Activated CD4-positive, alpha-beta T cell treated with anti-CD3 and anti-CD28 coated beads for 36 hours (primary cell): ENCODE results near the gene CASQ2. TPM values are rescaled to one million over a fixed set of nuclear protein-coding genes. Genes with fewer than 3 reads are reported as not detected.
A peak's percentile ranks its signal among the peaks of the same experiment; 100 is the strongest.

ENCODE experiments used
- ATAC-seq: fragments of 200-7000 bp; cut with Tn5 transposase; one replicate; pipeline ENCODE4 v1.10.0; 2021; ENCODE audit warnings: mild to moderate bottlenecking, moderate library complexity
- CTCF ChIA-PET: fragments of 350-600 bp; sonication (Branson Sonifier 250); formaldehyde crosslinking; loops from one replicate; lab custom pipeline; 2021; ENCODE audit warnings: antibody characterized with exemption; lab: Charles Lee
- POLR2A ChIA-PET: fragments of 350-600 bp; sonication (Branson Sonifier 250); formaldehyde crosslinking; loops from one replicate; lab custom pipeline; 2021; ENCODE audit warnings: antibody characterized with exemption, inconsistent platforms; lab: Charles Lee
- DNase-seq: peaks from one replicate; pipeline ENCODE4 v3.0.0-alpha.2; 2020
- H3K27ac Mint-ChIP-seq: one replicate; pipeline ENCODE4 v1.8.0; 2021; ENCODE audit warnings: mixed read lengths
- H3K27me3 Mint-ChIP-seq: one replicate; pipeline ENCODE4 v1.8.0; 2021; ENCODE audit warnings: mixed read lengths
- H3K36me3 Mint-ChIP-seq: one replicate; pipeline ENCODE4 v1.8.0; 2021; ENCODE audit warnings: low read depth, mixed read lengths
- H3K4me1 Mint-ChIP-seq: one replicate; pipeline ENCODE4 v1.8.0; 2021; ENCODE audit warnings: mixed read lengths
- H3K4me3 Mint-ChIP-seq: one replicate; pipeline ENCODE4 v1.8.0; 2021; ENCODE audit warnings: mild to moderate bottlenecking, moderate library complexity, mixed read lengths
- H3K9me3 Mint-ChIP-seq: one replicate; pipeline ENCODE4 v1.8.0; 2021; ENCODE audit warnings: low read depth, mixed read lengths
- intact Hi-C, 2 experiments: fragments of 100-400 bp; cut with DNase I in 1 of 2; cut with micrococcal nuclease in 1 of 2; formaldehyde crosslinking; loops; one replicate each; pipeline versions ENCODE4 v1.14.2 to v1.15.1; 2022 to 2024; cut with DNase I, micrococcal nuclease
- total RNA-seq, 2 experiments: library from RNA; stranded (reverse); gene quantifications; one replicate each; pipeline ENCODE4 v1.2.3, GENCODE V29; 2021

The CASQ2 gene
- not detected for total RNA-seq

- ChIA-PET POLR2A (no interaction called here), CTCF (interaction anchor here (0.5 to 1.9 kb wide), 3 partner anchors 95 to 160 kb away, joined by 3 to 7 read pairs (median 3); no protein-coding TSS in a partner anchor)
- H3K27ac Mint-ChIP-seq = no peak within 1 kb of the TSS
- no peak for DNase-seq
- no peaks in the 10 kb centered on the region for H3K4me1 Mint-ChIP-seq
- peaks cover 5% of the 10 kb centered on the region for H3K27me3 Mint-ChIP-seq
- ATAC-seq = no peak
- intact Hi-C loops = no loop called here
- no peaks in the 10 kb centered on the region for H3K9me3 Mint-ChIP-seq
- no peak within 1 kb of the TSS for H3K4me3 Mint-ChIP-seq
- H3K36me3 Mint-ChIP-seq = no peaks in the 10 kb centered on the region
Observed at GRCh38 chr1:115768549-115768948, at the start of gene CASQ2. TSS of gene CASQ2 (minus strand) at chr1:115768714. CDS start at chr1:115768541, 173 bp downstream.

GRCh38 chr1:115815694-115816093 is 47.2 kb upstream of the CASQ2 start:
- Mint-ChIP-seq H3K27ac (no peak overlapping the region), H3K9me3 (no peaks in the 10 kb centered on the region), H3K27me3 (peaks cover 7% of the 10 kb centered on the region), H3K4me1 (no peaks in the 10 kb centered on the region), H3K4me3 (no peak overlapping the region), H3K36me3 (no peaks in the 10 kb centered on the region)
- intact Hi-C loops = no loop called here
- ATAC-seq = no peak
- POLR2A ChIA-PET = no interaction called here
- CTCF ChIA-PET = interaction anchor here (0.7 kb wide), 1 partner anchor 220 kb away, joined by 4 read pairs; no protein-coding TSS in a partner anchor
- DNase-seq = no peak

GRCh38 chr1:115814685-115815398 is 46.3 kb upstream of the CASQ2 start:
- CTCF ChIA-PET = interaction anchor here (2.2 kb wide), 1 partner anchor 204 kb away, joined by 4 read pairs; no protein-coding TSS in a partner anchor
- H3K27ac Mint-ChIP-seq = no peak overlapping the region
- no peak overlapping the region for H3K4me3 Mint-ChIP-seq
- H3K36me3 Mint-ChIP-seq = no peaks in the 10 kb centered on the region
- no peaks in the 10 kb centered on the region for H3K4me1 Mint-ChIP-seq
- H3K9me3 Mint-ChIP-seq = no peaks in the 10 kb centered on the region
- ATAC-seq (no peak), DNase-seq (no peak)
- POLR2A ChIA-PET = no interaction called here
- peaks cover 7% of the 10 kb centered on the region for H3K27me3 Mint-ChIP-seq
- intact Hi-C loops = no loop called here

GRCh38 chr1:115813727-115814126 is 45.2 kb upstream of the CASQ2 start:
- CTCF ChIA-PET = interaction anchor here (2.2 kb wide), 1 partner anchor 205 kb away, joined by 4 read pairs; no protein-coding TSS in a partner anchor

GRCh38 chr1:115811140-115811828 is 42.8 kb upstream of the CASQ2 start:
- H3K9me3 Mint-ChIP-seq = no peaks in the 10 kb centered on the region
- intact Hi-C loops = no loop called here
- H3K27me3 Mint-ChIP-seq = peaks cover 11% of the 10 kb centered on the region
- ATAC-seq = no peak
- ChIA-PET CTCF (interaction anchor here (0.5 to 0.8 kb wide), 2 partner anchors 89 to 170 kb away, joined by 3 to 4 read pairs; no protein-coding TSS in a partner anchor), POLR2A (interaction anchor here (0.6 kb wide), 1 partner anchor 71 kb away, joined by 3 read pairs; no protein-coding TSS in a partner anchor)
- no peak overlapping the region for H3K4me3 Mint-ChIP-seq
- H3K36me3 Mint-ChIP-seq = no peaks in the 10 kb centered on the region
- DNase-seq = no peak
- no peak overlapping the region for H3K27ac Mint-ChIP-seq
- H3K4me1 Mint-ChIP-seq = no peaks in the 10 kb centered on the region

More at GRCh38 chr1:115813727-115814126, 45.2 kb upstream of the CASQ2 start:
- Mint-ChIP-seq H3K27me3 (peaks cover 7% of the 10 kb centered on the region), H3K9me3 (no peaks in the 10 kb centered on the region), H3K36me3 (no peaks in the 10 kb centered on the region), H3K4me3 (no peak overlapping the region), H3K27ac (no peak overlapping the region), H3K4me1 (no peaks in the 10 kb centered on the region)
- POLR2A ChIA-PET = no interaction called here
- no peak for DNase-seq
- intact Hi-C loops = no loop called here
- ATAC-seq = no peak

- POLR2A ChIA-PET = interaction anchor here (0.6 kb wide), 1 partner anchor 71 kb away, joined by 3 read pairs; no protein-coding TSS in a partner anchor
- no peaks in the 10 kb centered on the region for H3K36me3 Mint-ChIP-seq
- DNase-seq (no peak), ATAC-seq (no peak)
- CTCF ChIA-PET = interaction anchor here (0.5 to 0.8 kb wide), 3 partner anchors 89 to 592 kb away, joined by 3 to 4 read pairs (median 3); no protein-coding TSS in a partner anchor
- peaks cover 11% of the 10 kb centered on the region for H3K27me3 Mint-ChIP-seq
- H3K4me1 Mint-ChIP-seq = no peaks in the 10 kb centered on the region
- H3K9me3 Mint-ChIP-seq = no peaks in the 10 kb centered on the region
- H3K4me3 Mint-ChIP-seq = no peak overlapping the region
- intact Hi-C loops = no loop called here
- no peak overlapping the region for H3K27ac Mint-ChIP-seq
Observed at GRCh38 chr1:115810609-115811008, 42.1 kb upstream of the CASQ2 start.

GRCh38 chr1:115809847-115810246 is 41.3 kb upstream of the CASQ2 start:
- no peak overlapping the region for H3K27ac Mint-ChIP-seq
- no peak for ATAC-seq
- CTCF ChIA-PET = interaction anchor here (0.6 kb wide), 1 partner anchor 592 kb away, joined by 3 read pairs; no protein-coding TSS in a partner anchor
- H3K4me3 Mint-ChIP-seq = no peak overlapping the region
- no peaks in the 10 kb centered on the region for H3K36me3 Mint-ChIP-seq
- H3K27me3 Mint-ChIP-seq = peaks cover 13% of the 10 kb centered on the region
- POLR2A ChIA-PET = no interaction called here
- H3K4me1 Mint-ChIP-seq = no peaks in the 10 kb centered on the region
- intact Hi-C loops = loop anchor here in 1 of 2 experiments (5.0 to 10.0 kb wide), 3 partner anchors 72 to 685 kb away; no protein-coding TSS in a partner anchor
- no peak for DNase-seq
- no peaks in the 10 kb centered on the region for H3K9me3 Mint-ChIP-seq

GRCh38 chr1:115809076-115809475 is 40.6 kb upstream of the CASQ2 start:
- ChIA-PET CTCF (interaction anchor here (0.6 to 1.0 kb wide), 5 partner anchors 172 to 1287 kb away, joined by 3 to 7 read pairs (median 3); no protein-coding TSS in a partner anchor), POLR2A (no interaction called here)
- Mint-ChIP-seq H3K4me3 (no peak overlapping the region), H3K4me1 (no peaks in the 10 kb centered on the region), H3K36me3 (no peaks in the 10 kb centered on the region), H3K27ac (no peak overlapping the region), H3K27me3 (peaks cover 11% of the 10 kb centered on the region), H3K9me3 (no peaks in the 10 kb centered on the region)
- intact Hi-C loops = loop anchor here in 1 of 2 experiments (5.0 to 10.0 kb wide), 3 partner anchors 73 to 686 kb away; no protein-coding TSS in a partner anchor
- DNase-seq (no peak), ATAC-seq (no peak)

- ChIA-PET POLR2A (no interaction called here), CTCF (interaction anchor here (0.6 to 2.3 kb wide), 14 partner anchors 9 to 278 kb away, joined by 3 to 10 read pairs (median 4); no protein-coding TSS in a partner anchor)
- Mint-ChIP-seq H3K27me3 (peaks cover 12% of the 10 kb centered on the region), H3K9me3 (no peaks in the 10 kb centered on the region), H3K4me1 (no peaks in the 10 kb centered on the region), H3K36me3 (no peaks in the 10 kb centered on the region), H3K27ac (no peak overlapping the region), H3K4me3 (no peak overlapping the region)
- ATAC-seq (peak; percentile 60), DNase-seq (peak; percentile 60)
- intact Hi-C loops = loop anchor here (1.0 to 10.0 kb wide), 5 partner anchors 75 to 687 kb away; no protein-coding TSS in a partner anchor
Observed at GRCh38 chr1:115807723-115808122, 39.2 kb upstream of the CASQ2 start.

GRCh38 chr1:115805597-115805996 is 37.1 kb upstream of the CASQ2 start:
- DNase-seq (no peak), ATAC-seq (no peak)
- no peaks in the 10 kb centered on the region for H3K36me3 Mint-ChIP-seq
- no peak overlapping the region for H3K4me3 Mint-ChIP-seq
- H3K27me3 Mint-ChIP-seq = peaks cover 12% of the 10 kb centered on the region
- intact Hi-C loops = loop anchor here in 1 of 2 experiments (5.0 to 10.0 kb wide), 3 partner anchors 77 to 689 kb away; no protein-coding TSS in a partner anchor
- ChIA-PET CTCF (interaction anchor here (1.8 kb wide), 1 partner anchor 215 kb away, joined by 6 read pairs; no protein-coding TSS in a partner anchor), POLR2A (no interaction called here)
- no peak overlapping the region for H3K27ac Mint-ChIP-seq
- no peaks in the 10 kb centered on the region for H3K9me3 Mint-ChIP-seq
- no peaks in the 10 kb centered on the region for H3K4me1 Mint-ChIP-seq

- intact Hi-C loops = loop anchor here in 1 of 2 experiments (10.0 kb wide), 1 partner anchor 692 kb away; no protein-coding TSS in a partner anchor
- no peak overlapping the region for H3K4me3 Mint-ChIP-seq
- ChIA-PET POLR2A (no interaction called here), CTCF (interaction anchor here (0.5 kb wide), 1 partner anchor 37 kb away, joined by 4 read pairs; no protein-coding TSS in a partner anchor)
- ATAC-seq = no peak
- H3K27ac Mint-ChIP-seq = no peak overlapping the region
- no peak for DNase-seq
- no peaks in the 10 kb centered on the region for H3K9me3 Mint-ChIP-seq
- H3K36me3 Mint-ChIP-seq = no peaks in the 10 kb centered on the region
- no peaks in the 10 kb centered on the region for H3K4me1 Mint-ChIP-seq
- H3K27me3 Mint-ChIP-seq = peaks cover 11% of the 10 kb centered on the region
Observed at GRCh38 chr1:115802416-115802815, 33.9 kb upstream of the CASQ2 start.
